HG02798 (cell line): ENCODE data around the gene CYP46A1.

Source experiments
- ATAC-seq: cut with Tn5 transposase; IDR thresholded peaks from one replicate; pipeline ENCODE4 v1.9.1; 2021; ENCODE audit warnings: mild to moderate bottlenecking; ENCODE audit not compliant: unreplicated experiment, poor library complexity

Gene CYP46A1

DNA sequence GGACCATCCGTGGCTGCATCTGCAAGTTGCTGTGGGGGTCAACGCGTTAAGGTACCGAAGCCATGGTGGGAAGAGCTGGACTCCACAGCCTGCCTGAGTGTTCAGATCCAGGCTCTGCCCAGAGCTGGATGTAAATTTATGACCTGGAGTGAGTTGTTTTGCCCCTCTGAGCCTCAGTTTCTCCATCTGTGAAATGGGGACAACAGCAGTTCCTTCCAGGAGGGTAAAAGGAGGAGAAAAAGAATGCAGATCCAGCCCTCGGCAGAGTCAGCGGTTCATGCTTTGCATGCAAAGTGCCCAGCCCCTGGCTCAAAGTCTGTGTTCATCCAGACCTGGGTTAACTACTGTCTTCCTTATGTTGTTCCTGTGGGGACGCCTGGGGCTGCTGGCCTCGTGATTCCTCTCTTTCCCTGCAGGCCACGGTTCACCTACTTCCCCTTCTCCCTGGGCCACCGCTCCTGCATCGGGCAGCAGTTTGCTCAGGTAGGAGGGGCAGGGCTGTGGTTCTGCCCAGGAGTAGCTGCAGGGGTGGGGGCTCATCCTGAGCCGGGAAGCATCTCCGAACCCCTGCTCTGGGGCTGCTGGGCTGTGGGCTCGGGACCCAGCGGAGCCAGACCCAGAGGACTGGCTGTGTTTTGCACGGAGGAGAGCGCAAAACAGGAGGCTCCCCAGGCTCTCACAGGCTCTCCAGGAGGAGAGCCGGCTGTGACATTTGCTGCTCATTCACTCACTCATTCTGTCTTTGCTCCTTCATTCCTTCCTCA, 41.9 kb downstream of the CYP46A1 start:
- ATAC-seq = no peak

DNA sequence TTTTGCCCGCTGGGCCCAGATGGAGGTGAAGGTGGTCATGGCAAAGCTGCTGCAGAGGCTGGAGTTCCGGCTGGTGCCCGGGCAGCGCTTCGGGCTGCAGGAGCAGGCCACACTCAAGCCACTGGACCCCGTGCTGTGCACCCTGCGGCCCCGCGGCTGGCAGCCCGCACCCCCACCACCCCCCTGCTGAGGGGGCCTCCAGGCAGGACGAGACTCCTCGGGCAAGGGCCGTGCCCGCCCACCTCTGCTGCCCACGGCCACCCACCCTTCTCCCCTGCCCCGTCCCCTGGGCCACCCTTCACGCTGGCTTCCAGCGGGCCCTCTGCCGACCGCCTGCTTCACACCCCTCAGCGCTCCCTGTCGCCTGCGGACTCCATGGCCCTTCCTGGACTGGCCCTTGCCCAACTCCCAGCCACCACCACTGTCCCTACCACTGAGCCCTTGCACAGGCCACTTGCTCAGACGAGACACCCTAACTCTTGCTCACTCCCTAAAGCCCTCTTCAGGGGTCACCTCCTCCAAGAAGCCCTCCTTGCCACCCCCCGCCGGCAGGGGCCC, 42.5 kb downstream of the CYP46A1 start:
- ATAC-seq = no peak

DNA sequence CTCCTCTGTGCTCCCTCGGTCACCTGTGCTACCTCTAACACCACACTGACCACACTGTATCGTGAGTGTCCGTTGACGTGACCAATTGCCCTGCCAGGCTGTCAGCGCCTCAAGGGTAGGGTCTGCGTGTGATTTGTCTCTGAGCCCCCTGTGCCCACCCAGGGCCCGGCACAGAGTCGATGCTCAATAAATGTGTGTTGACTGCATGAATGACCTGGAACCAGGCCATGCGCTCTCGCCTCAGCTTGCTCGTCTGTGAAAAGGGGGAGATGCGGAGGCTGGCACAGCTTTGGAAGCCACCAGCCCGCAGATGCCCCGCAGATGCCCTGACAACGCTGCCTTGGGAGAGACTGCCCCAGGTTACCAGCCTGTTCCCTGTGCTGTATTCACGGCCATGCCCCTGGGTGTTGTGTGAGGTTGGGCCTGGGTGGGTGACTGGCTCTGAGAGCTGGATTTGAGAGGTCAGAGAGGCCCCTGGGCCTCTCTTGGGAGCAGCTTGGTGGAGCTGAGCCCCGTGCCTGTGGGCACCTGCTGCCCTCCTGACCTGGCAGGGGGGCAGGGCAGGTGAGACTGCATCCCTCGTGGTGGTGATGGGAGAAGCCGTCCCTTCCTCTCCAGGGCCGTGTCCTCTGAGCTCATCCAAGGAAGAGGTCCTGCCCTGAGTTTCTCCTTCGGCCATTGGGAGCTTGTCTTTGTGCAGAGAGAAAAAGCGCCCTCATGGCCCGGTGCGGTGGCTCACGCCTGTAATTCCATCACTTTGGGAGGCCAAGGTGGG, 43.2 kb downstream of the CYP46A1 start:
- no peak for ATAC-seq

DNA sequence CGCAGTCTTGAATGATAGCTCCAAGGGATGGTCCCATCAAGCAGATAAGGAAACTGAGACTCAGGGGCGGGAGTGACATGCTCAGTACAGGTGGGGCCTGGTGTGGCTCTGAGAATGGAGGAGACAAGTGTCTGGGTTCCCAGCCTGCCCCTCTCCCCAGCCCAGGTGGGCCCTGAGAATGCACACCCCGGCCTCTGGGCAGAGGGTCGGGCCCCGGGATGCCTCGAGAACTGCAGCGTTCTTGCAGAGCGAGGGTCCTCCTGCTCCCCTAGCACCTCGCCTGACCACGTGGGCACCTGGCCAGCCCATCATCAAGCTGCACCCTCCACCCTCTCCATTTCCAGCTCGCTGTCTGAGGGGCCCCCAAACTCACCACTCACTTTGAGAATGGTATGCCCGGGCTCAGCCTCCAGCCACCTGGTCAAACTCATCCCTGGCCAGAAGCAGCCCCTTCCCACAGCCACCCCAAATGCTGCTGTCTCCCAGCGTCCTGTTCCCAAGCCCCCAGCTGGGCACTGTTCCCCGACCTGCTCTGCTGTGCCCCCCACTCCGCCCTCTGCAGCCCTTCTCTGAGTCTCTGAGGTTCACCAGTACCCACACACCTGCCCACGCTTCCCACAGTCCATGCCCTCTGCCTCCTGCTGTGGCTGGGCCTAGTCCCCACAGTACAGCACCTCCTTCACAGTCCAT, 44.3 kb downstream of the CYP46A1 start:
- ATAC-seq = no peak

DNA sequence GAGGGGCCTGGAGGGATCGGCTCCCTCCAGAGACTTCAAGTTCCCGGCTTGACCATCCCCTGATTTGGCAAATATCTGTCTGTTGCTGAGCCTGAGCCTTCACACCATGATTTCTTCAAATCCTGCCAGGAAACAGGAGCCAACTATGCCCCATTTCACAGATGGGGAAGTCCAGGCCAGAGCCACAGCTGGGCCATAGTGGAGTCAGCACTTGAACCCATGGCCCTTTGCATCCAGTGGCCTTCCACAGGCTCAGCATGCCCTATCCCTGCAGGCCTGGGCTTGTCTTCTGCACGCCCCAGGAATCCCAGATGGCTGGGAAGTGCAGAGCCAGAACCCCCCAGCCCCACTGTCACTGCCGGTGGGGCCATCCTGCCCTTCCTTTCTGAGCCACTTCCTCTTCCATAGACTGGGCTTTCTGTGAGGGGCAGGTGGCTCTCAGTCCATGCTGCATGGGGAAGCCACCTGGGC, 44.9 kb downstream of the CYP46A1 start:
- ATAC-seq = no peak

DNA sequence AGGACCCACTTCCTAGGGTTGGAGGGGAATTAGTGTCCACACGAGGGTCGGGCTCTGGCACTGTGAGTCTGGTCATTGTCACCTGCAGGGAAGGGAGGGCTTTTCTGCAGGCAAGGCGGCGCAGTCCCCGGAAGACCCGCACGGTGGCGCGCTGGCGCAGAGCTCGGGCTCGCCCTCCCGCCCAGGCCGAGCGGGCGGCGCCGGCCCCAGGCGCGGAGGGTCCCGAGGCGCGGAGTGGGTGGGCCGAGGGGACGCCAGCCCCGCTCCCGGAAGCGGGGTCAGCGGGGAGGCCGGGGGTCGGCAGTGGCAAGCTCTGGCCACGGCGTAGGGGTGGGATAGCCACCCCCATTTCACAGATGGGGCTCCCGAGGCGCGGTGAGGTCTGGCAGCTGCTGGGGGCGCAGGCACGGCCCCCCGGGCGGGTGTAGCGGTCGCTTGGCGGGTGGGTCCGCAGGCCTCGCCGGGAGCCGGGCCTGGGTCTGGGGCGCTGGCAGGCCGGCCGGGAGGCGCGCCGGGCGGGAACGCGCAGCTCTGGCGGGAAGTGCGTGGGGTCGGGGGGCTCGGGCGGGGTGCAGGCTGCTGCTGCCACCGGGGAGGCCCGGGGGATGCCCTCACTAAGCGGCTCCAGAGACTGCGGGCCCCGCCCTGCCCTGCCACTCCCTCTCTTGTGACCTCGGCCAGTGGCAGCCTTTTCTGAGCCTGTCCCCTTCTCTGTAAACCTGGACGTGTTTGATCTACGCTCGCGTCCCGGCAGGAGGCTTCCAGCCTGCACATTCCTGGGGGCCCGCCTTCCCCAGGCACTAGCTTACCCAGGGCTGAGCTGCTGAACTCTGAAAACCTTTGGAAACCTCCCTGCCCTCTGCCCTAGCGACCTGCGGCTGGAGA, 46.1 kb downstream of the CYP46A1 start:
- ATAC-seq = peak; percentile 56

DNA sequence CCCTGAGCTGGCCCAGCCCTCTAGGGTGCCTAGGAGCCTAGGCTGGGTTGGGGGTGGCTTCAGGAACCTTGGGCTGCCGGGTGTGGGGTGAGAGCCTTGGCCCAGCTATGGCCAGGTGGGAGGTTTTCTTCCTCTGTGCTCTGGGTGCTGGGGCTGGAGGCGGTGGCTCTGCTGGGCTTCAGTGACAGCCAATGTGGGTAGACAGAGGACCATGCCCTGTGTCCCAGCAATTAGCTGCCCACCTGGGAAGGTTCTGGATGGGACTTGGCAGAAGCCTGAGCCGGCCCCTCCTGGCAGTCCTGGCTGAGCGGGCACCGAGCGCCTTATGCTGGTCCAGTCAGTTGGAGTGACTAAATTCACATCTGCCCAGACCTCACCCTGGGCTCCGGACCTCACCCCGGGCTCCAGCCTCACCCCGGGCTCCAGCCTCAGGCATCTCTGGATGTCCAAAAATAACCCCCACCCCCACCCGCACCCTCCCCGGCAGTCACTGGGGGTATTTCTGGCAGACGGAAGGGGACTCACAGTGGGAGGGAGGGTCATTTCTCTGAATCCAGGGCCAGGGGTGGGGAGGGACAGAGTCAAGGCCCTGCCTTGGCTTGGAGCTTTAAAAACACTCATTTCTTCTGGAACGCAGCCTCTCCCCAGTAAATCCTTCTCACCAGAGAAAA, 46.9 kb downstream of the CYP46A1 start:
- ATAC-seq = no peak

DNA sequence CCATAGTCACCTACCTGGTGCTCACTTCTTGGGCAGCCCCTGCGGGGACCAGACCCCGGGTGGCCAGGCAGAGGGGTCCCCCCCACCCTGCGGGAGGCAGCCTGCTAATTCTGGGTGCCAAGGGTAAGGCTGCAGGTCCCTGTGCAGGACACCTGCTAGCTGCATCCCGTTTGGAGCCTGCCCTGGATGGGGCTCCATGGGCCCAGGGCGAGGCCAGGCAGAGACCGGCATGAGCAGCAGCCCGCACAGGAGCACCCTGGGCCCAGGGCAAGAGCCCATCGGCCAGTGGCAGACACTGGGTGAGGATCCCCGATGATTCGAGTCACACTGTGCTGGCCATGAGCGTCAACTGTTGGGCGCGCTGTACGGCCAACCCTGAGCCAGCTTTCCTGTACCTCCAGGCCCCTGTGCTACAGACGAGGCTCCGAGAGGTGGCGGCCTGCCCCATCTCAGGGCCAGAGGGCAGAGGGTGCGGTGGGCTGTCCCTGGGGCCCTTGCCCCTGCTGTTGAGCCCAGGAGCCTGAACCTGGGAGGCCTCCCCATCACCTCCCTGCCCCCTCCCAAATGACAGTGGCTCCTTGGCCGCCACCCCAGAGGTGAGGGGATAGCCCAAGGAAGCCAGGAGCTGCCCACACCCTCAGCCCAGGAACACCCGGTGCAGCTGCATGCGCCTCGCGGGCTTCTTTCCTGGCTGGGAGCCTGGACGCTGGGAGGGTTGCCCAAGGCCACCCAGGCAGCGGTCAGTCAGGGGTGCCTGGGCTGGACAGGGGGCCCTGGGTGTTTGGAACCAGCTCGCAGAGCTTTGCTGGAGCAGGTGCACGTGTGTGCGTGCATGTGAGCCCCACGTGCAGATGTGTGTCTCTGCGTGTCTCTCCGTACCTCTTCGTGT, 47.7 kb downstream of the CYP46A1 start:
- no peak for ATAC-seq

DNA sequence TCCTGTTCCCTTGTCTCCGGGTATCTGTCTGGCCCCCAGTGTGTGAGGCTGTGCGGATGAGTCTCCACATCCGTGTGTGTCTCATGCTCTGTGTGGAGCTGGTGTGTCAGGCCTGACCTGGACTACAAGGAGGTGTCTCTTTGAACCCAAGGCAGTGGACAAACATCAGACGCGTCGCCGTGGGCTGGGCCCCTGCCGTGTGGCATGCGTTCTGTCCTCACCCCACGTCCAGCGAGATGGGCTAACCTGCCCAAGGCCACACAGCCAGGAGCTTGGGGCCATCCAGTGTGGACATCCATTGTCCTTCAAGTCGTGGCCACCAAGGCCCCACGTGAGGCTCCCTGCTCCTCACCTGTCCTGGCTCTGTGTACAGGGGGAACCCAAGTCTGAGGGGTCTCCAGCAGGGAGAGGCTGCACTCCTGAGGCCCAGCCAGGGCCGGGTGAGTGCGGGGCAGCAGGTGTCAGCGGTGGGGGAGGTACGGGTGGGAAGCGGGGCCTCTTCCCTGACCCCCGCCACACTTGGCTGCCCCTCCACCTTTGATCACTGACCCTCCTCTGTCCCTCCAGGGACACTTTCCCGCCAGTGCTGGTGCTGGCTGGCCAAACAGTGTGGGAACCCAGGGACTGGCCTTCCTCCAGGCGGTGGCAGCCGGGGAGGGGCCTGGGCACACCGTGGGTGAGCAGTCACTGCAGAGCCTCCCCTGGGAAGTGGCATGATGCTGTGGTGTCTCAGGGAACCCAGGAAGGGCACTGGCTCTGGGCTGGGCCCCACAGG, 48.5 kb downstream of the CYP46A1 start:
- ATAC-seq = no peak

DNA sequence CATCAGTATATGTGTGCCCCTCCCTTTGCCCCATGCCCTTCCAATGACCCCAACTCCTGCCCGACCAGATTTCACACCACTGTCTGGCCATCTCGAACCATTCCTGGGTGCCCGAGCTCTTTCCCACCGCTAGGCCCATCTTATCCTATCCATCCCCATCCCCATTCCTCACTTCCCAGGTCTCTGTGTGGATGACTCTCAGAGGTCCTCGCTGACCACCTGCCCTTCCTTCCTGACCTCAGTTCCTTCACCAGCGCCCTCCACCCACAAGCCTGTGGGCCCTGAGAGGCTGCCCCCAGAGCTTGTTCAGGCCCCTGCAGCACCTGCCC, 49.1 kb downstream of the CYP46A1 start:
- no peak for ATAC-seq

DNA sequence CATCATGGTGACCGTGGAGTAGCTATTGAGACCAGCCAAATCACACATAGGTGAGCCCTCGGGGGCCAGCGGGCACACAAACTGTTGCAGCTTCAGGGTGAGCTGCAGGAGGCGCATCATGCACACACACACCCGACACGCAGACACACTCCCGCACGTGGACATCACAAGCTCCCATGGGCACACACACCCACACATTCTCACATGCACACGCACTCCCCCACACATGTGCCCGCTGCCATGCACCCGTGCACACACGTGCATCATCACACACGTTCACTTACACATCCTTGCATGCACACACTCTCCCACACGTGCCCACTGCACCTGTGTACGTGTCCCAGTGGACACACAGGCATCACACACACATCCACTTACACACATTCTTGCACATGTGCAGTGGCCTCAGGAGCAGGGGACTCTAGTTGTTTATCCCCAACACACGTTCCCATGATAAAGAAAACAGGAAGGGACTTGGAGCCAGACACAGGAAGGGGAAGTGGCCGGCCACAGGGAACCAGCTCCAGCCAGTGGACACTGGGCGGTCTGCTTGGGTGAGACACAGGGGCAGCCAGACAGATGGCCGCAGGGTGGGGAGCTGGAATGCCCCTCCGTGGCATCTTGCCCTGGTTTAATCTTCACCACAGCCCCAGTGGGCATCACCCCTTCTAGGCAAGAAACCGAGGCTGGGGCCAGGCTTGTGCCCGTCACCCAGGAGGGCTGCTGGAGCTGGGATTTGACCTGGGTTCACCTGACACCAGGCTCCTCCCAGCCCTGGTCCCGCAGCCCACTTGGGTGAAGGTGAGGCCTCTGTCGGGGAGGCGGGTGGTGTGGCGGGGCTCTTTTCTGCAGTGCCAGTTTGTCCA, 49.7 kb downstream of the CYP46A1 start:
- no peak for ATAC-seq

DNA sequence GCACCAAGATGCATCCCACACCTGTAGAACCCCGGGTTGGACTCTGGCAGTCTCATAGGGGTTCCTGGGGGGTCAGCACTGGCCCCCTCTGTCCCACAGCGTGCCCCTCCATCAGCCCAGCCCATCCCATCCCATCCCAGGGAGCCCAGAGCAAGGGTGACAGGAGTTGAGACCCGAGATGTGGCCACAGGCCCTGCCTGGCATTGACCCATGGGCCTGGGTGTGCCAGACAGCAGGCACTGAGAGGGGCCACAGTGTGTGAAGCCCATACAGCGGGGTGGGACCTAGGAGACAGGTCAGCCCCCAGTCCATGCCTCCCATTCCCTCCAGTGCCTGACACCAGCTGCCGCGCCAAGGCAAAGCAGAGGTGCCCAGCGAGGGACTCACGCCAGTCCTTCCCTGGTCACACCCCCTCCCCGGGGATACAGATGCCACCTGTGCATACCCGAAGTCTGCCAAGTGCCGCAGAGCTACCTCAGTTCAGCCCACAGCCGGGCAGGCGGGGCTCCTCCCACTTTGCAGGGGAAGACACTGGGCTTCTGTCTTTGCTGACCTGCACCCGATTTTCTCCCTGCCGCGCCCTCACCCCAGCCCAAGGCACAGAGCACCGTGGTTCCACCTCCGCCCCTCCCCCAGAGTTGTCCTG, 50.4 kb downstream of the CYP46A1 start:
- ATAC-seq = no peak

DNA sequence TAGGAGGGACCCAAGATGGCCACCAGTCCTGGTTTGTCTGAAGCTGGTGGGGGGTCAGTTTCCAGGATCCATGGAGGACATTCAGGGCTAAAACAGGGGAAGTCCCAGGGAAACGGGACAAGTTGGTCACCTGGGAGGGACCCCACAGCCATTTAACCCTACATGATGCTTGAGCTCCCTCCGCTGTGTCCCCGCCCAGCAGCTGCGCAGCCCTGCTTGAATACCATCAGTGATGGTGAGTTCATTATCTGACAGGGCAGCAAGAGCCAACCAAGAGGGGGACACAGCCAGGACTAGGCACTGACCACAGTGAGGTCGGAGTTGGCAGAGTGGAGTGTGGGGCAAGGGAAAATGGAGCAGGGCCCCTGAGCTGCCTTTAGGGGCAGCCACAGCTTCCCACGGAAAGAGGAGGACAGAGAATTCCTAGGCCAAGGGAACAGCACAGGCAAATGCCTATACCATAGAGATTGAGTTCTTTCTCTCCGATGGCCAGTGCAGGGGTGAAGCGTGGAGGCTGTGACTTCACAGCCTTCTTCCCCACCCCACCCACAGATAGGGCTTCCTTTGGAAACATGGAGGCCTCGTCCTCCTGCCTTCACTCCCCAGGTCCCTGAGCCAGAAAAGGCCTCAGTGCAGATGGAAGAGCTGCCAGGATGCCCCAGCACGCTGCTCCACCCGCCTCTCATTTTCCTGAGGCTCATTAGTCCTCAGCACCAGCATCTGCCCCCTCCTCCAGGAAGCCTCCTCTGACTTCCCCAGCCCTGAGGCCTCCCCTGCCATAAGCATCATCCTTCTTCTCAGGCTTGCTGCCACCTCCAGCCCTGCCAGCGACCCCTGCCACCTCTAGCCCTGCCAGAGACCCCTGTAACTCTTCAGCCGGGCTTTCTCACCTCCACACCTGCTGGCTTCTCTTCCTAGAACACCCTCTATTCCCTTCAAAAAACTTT, 51.4 kb downstream of the CYP46A1 start:
- no peak for ATAC-seq

DNA sequence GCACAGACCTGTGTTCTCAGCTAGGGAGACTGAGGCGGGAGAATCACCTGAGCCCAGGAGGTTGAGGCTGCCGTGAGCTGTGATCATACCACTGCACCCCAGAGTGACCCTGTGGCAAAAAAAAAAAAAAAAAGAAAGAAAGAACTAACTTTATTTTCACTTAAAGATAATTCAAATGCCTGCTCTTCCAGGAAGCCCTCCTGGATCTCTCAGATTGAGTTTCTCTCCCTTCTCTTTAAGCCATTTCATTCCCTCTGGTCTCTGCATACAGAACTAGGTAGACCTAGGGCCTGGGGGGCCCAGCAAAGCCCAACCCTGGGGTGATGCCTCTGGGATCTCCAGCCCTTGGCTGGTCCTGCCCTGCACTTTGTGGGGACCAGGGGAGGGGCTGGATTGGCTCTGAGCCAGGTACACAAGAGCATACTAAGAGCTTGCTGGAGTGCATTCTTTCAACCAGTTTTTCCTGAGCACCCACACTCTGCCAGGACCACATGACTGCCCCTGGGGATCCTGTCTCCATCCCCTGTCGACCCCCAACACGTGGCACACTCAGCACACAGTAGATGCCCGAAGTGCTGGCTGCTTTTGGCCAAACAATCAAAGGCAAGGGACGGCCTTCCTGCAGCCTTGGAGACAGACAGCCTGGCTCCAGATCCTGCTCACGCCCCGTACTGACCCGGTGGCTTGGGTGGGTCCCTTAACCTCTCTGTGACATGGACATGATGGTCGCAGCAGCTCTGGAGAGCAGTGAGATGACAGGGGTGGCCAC, 52.7 kb downstream of the CYP46A1 start:
- ATAC-seq = no peak
